Chondrocyte (in vitro differentiated cells): Measurements from ENCODE around the gene ADGRL3. TPM values are rescaled to one million over a fixed set of nuclear protein-coding genes. Genes with fewer than 3 reads are reported as not detected.

ENCODE experiments used
- DNase-seq: peaks from one replicate; pipeline ENCODE4 v3.0.0; 2021; ENCODE audit warnings: mixed read lengths, low spot score
- H3K27ac Mint-ChIP-seq: one replicate; pipeline ENCODE4 v1.8.0; 2021; ENCODE audit warnings: mild to moderate bottlenecking, moderate library complexity, mixed read lengths; ENCODE audit not compliant: unreplicated experiment
- H3K27me3 Mint-ChIP-seq: 2 replicates; pipeline ENCODE4 v1.8.0; 2021; ENCODE audit warnings: low read depth, mixed read lengths
- H3K36me3 Mint-ChIP-seq: 2 replicates; pipeline ENCODE4 v1.8.0; 2021; ENCODE audit warnings: low read depth, mixed read lengths
- H3K4me1 Mint-ChIP-seq: 2 replicates; pipeline ENCODE4 v1.8.0; 2021; ENCODE audit warnings: low read depth, mild to moderate bottlenecking, mixed read lengths
- H3K4me3 Mint-ChIP-seq: one replicate; pipeline ENCODE4 v1.8.0; 2021; ENCODE audit warnings: mild to moderate bottlenecking, moderate library complexity, mixed read lengths; ENCODE audit not compliant: unreplicated experiment
- H3K9me3 Mint-ChIP-seq: 2 replicates; pipeline ENCODE4 v1.8.0; 2021; ENCODE audit warnings: low read depth, mixed read lengths
- CTCF ChIP-seq: fragments of 200-600 bp; sonication (generic); IDR thresholded peaks from 2 replicates; pipeline ENCODE4 v1.5.0; 2021; ENCODE audit warnings: antibody characterized with exemption, mild to moderate bottlenecking, moderate library complexity
- total RNA-seq: library from RNA; stranded (reverse); gene quantifications from 3 replicates; pipeline ENCODE4 v1.2.1, GENCODE V29; 2021

The ADGRL3 gene
- total RNA-seq, 1 donor from 2014 or later = 11.6 TPM

GRCh38 chr4:61511716-61512488 is 311.8 kb downstream of the ADGRL3 start:
- H3K4me1 Mint-ChIP-seq = peaks cover 25% of the 10 kb centered on the region
- no peak for DNase-seq
- H3K27ac Mint-ChIP-seq = no peak overlapping the region
- H3K36me3 Mint-ChIP-seq = no peaks in the 10 kb centered on the region
- H3K27me3 Mint-ChIP-seq = no peaks in the 10 kb centered on the region
- H3K9me3 Mint-ChIP-seq = peaks cover 9% of the 10 kb centered on the region
- peak; percentile 64 for TF ChIP-seq CTCF
- H3K4me3 Mint-ChIP-seq = no peak overlapping the region

- H3K27ac Mint-ChIP-seq = no peak overlapping the region
- TF ChIP-seq CTCF = no peak
- H3K36me3 Mint-ChIP-seq = no peaks in the 10 kb centered on the region
- DNase-seq = no peak
- H3K4me3 Mint-ChIP-seq = no peak overlapping the region
- H3K4me1 Mint-ChIP-seq = peaks cover 19% of the 10 kb centered on the region
- H3K9me3 Mint-ChIP-seq = peaks cover 7% of the 10 kb centered on the region
- H3K27me3 Mint-ChIP-seq = no peaks in the 10 kb centered on the region
These were observed 314.9 kb downstream of the ADGRL3 start for GRCh38 chr4:61514991-61515390.

GRCh38 chr4:61517144-61517543 is 317.0 kb downstream of the ADGRL3 start:
- no peaks in the 10 kb centered on the region for H3K36me3 Mint-ChIP-seq
- no peak overlapping the region for H3K4me3 Mint-ChIP-seq
- no peak for DNase-seq
- no peak for TF ChIP-seq CTCF
- no peak overlapping the region for H3K27ac Mint-ChIP-seq
- peaks cover 25% of the 10 kb centered on the region for H3K4me1 Mint-ChIP-seq
- no peaks in the 10 kb centered on the region for H3K27me3 Mint-ChIP-seq
- no peaks in the 10 kb centered on the region for H3K9me3 Mint-ChIP-seq

GRCh38 chr4:61520166-61520565 is 320.0 kb downstream of the ADGRL3 start:
- peaks cover 17% of the 10 kb centered on the region for H3K4me1 Mint-ChIP-seq
- no peak overlapping the region for H3K4me3 Mint-ChIP-seq
- TF ChIP-seq CTCF = no peak
- no peaks in the 10 kb centered on the region for H3K9me3 Mint-ChIP-seq
- H3K27me3 Mint-ChIP-seq = no peaks in the 10 kb centered on the region
- no peak overlapping the region for H3K27ac Mint-ChIP-seq
- no peak for DNase-seq
- H3K36me3 Mint-ChIP-seq = no peaks in the 10 kb centered on the region

- H3K4me1 Mint-ChIP-seq = peaks cover 17% of the 10 kb centered on the region
- no peak overlapping the region for H3K27ac Mint-ChIP-seq
These were observed 320.6 kb downstream of the ADGRL3 start for GRCh38 chr4:61520681-61521160.

More at GRCh38 chr4:61520681-61521160, 320.6 kb downstream of the ADGRL3 start:
- DNase-seq = no peak
- Mint-ChIP-seq H3K9me3 (no peaks in the 10 kb centered on the region), H3K36me3 (no peaks in the 10 kb centered on the region), H3K4me3 (no peak overlapping the region), H3K27me3 (no peaks in the 10 kb centered on the region)
- TF ChIP-seq CTCF = no peak
